ENCODE measurements around the gene KCNMA1.
A peak's percentile ranks its signal among the peaks of the same experiment; 100 is the strongest.

KCNMA1 gene

DNA sequence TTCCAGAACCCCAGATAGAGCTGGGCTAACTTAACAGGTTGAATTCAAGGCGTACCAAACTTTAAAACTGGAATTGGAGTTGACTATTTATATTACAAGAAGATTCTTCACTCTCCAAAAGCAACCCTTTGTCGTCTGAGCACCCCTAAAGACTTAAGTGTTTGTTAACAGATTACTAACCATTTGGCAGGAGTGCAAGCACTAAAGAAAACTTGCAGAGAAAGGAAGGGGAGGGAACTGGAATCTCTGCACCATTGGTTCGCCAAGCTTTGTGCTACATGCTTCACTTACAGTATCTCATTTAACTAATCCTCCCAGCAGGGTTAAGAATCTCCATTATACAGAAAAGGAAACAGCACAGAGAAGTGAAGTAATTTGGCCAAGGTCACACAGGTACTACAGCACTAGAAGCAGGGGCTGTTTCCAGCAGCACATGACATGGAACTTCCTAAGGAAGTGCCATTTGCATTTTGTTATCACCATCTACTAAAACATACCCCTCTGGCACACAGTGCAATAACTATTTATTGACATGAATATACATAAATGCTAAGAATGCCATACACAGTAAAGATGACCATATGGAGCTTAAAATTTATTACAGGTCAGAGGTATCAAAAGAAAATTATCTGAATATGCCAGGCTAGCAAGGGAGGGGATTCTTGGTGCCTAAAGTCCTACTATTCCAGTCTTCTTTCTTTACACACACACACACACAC, 201.2 kb downstream of the KCNMA1 start:
- no peak overlapping the region for H3K9ac ChIP-seq (ENCODE audit: low read length)
- peaks cover 2% of the 10 kb centered on the region for H3K4me1 ChIP-seq (ENCODE audit: control insufficient read depth, insufficient read depth, low read length)
- H3K36me3 ChIP-seq (ENCODE audit: control insufficient read depth, insufficient read depth, low read length) = no peaks in the 10 kb centered on the region
- no peaks in the 10 kb centered on the region for H3K27me3 ChIP-seq (ENCODE audit: control insufficient read depth, insufficient read depth, low read length)
- no peak overlapping the region for H3K27ac ChIP-seq (ENCODE audit: low read depth, low read length)
- no peak overlapping the region for H3K4me3 ChIP-seq (ENCODE audit: low read length)

DNA sequence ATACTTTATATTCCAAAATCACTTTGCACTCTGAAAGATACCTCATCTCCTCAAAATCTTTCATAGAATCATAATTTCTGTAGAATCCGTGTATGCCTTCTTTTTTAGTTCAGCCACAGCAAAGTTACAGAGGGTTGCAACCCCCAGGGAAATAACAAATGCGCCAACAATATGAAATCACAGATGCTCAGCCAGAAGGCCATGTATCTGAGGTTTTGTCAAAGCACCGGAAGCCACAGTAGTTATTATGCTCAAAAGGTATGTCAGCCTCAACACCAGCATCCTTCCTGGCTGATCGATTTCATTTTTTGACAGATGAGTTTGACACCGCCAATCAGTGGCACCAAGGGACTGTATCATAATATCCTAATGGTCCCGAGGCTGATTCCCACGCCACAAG, 204.1 kb downstream of the KCNMA1 start:
- H3K36me3 ChIP-seq (ENCODE audit: control insufficient read depth, insufficient read depth, low read length) = no peaks in the 10 kb centered on the region
- H3K27me3 ChIP-seq (ENCODE audit: control insufficient read depth, insufficient read depth, low read length) = no peaks in the 10 kb centered on the region
- no peak overlapping the region for H3K9ac ChIP-seq (ENCODE audit: low read length)
- peaks cover 10% of the 10 kb centered on the region for H3K4me1 ChIP-seq (ENCODE audit: control insufficient read depth, insufficient read depth, low read length)
- no peak overlapping the region for H3K4me3 ChIP-seq (ENCODE audit: low read length)
- H3K27ac ChIP-seq (ENCODE audit: low read depth, low read length) = no peak overlapping the region

GRCh38 chr10:77431980-77432797, 205.4 kb downstream of the KCNMA1 start:
- H3K4me3 ChIP-seq (ENCODE audit: low read length) = no peak overlapping the region
- H3K4me1 ChIP-seq (ENCODE audit: control insufficient read depth, insufficient read depth, low read length) = peaks cover 15% of the 10 kb centered on the region
- no peak overlapping the region for H3K27ac ChIP-seq (ENCODE audit: low read depth, low read length)
- no peak overlapping the region for H3K9ac ChIP-seq (ENCODE audit: low read length)
- H3K27me3 ChIP-seq (ENCODE audit: control insufficient read depth, insufficient read depth, low read length) = no peaks in the 10 kb centered on the region
- no peaks in the 10 kb centered on the region for H3K36me3 ChIP-seq (ENCODE audit: control insufficient read depth, insufficient read depth, low read length)

DNA sequence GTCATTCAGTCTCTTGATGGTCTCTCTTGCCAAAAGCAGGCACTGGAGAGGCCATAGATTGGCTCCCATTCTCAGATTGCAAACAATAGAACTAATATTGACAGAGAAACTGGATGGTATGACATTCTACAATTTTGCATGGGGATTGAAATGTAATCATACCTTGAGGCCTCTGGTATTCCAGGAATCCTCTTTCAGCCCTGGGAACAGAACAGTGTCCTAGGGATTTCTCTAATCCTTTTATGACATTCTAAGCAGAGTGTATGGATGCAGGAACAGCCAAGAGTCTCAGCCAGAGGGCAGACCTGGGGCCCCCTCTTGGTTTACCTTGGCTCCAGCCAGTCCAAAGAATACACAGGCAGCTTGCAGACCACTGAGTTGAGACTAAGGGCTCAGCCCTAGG, 206.4 kb downstream of the KCNMA1 start:
- Histone ChIP-seq H3K4me1 (ENCODE audit: control insufficient read depth, insufficient read depth, low read length) (peaks cover 15% of the 10 kb centered on the region), H3K27me3 (ENCODE audit: control insufficient read depth, insufficient read depth, low read length) (no peaks in the 10 kb centered on the region), H3K9ac (ENCODE audit: low read length) (no peak overlapping the region), H3K27ac (ENCODE audit: low read depth, low read length) (no peak overlapping the region), H3K4me3 (ENCODE audit: low read length) (no peak overlapping the region), H3K36me3 (ENCODE audit: control insufficient read depth, insufficient read depth, low read length) (no peaks in the 10 kb centered on the region)

GRCh38 chr10:77430530-77430929, 207.1 kb downstream of the KCNMA1 start:
- H3K36me3 ChIP-seq (ENCODE audit: control insufficient read depth, insufficient read depth, low read length) = no peaks in the 10 kb centered on the region
- no peak overlapping the region for H3K27ac ChIP-seq (ENCODE audit: low read depth, low read length)
- no peaks in the 10 kb centered on the region for H3K27me3 ChIP-seq (ENCODE audit: control insufficient read depth, insufficient read depth, low read length)
- no peak overlapping the region for H3K4me3 ChIP-seq (ENCODE audit: low read length)
- peaks cover 15% of the 10 kb centered on the region for H3K4me1 ChIP-seq (ENCODE audit: control insufficient read depth, insufficient read depth, low read length)
- H3K9ac ChIP-seq (ENCODE audit: low read length) = no peak overlapping the region

GRCh38 chr10:77428691-77429395, 208.8 kb downstream of the KCNMA1 start:
- Histone ChIP-seq H3K36me3 (ENCODE audit: control insufficient read depth, insufficient read depth, low read length) (no peaks in the 10 kb centered on the region), H3K27ac (ENCODE audit: low read depth, low read length) (peak overlapping the region; percentile 74), H3K9ac (ENCODE audit: low read length) (no peak overlapping the region), H3K4me3 (ENCODE audit: low read length) (no peak overlapping the region), H3K27me3 (ENCODE audit: control insufficient read depth, insufficient read depth, low read length) (no peaks in the 10 kb centered on the region), H3K4me1 (ENCODE audit: control insufficient read depth, insufficient read depth, low read length) (peaks cover 20% of the 10 kb centered on the region)

DNA sequence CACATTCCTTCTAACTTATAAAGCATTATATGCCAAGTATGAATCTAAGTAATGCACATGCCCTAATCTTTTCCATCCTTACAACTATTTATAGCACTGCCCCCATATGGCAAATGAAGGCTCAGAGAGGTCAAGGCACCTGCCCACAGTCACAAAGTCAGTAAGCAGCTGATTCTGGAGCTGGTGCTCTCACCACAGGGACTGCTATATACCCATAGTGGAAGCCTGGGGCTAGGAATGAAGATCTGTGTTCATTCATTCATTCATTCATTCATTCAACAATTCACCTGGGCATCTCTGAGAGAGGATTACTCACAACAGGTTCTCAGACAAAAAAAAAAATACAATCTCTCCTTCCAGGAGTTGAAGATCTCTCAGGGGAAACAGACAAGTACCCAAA, 213.4 kb downstream of the KCNMA1 start:
- H3K4me1 ChIP-seq (ENCODE audit: control insufficient read depth, insufficient read depth, low read length) = peaks cover 36% of the 10 kb centered on the region
- no peaks in the 10 kb centered on the region for H3K36me3 ChIP-seq (ENCODE audit: control insufficient read depth, insufficient read depth, low read length)
- H3K4me3 ChIP-seq (ENCODE audit: low read length) = no peak overlapping the region
- no peak overlapping the region for H3K9ac ChIP-seq (ENCODE audit: low read length)
- peak overlapping the region; percentile 13 for H3K27ac ChIP-seq (ENCODE audit: low read depth, low read length)
- H3K27me3 ChIP-seq (ENCODE audit: control insufficient read depth, insufficient read depth, low read length) = no peaks in the 10 kb centered on the region

- Histone ChIP-seq H3K4me1 (ENCODE audit: control insufficient read depth, insufficient read depth, low read length) (peaks cover 38% of the 10 kb centered on the region), H3K9ac (ENCODE audit: low read length) (no peak overlapping the region), H3K4me3 (ENCODE audit: low read length) (no peak overlapping the region), H3K27me3 (ENCODE audit: control insufficient read depth, insufficient read depth, low read length) (no peaks in the 10 kb centered on the region), H3K36me3 (ENCODE audit: control insufficient read depth, insufficient read depth, low read length) (no peaks in the 10 kb centered on the region), H3K27ac (ENCODE audit: low read depth, low read length) (peak overlapping the region; percentile 73)
These were observed 214.9 kb downstream of the KCNMA1 start for GRCh38 chr10:77422491-77423338.

DNA sequence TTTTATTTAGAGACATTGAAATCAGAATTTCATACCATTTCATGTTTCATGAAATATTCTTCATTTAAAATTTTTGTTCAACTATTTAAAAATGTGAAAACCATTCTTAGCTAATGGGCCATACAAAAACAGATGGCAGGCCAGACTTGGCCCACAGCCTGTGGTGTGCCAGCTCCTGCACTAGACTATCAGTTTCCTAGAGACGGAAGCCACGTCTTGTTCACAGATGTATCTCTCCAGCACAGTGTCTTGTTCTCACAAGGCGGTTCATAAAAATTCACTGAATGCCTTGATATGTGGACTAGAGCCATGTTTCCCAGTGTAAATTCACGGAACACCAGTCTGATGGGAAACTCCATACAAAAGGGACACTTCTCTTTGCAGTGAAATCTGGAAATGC, 216.0 kb downstream of the KCNMA1 start:
- H3K27ac ChIP-seq (ENCODE audit: low read depth, low read length) = peak overlapping the region; percentile 73
- H3K27me3 ChIP-seq (ENCODE audit: control insufficient read depth, insufficient read depth, low read length) = no peaks in the 10 kb centered on the region
- H3K9ac ChIP-seq (ENCODE audit: low read length) = no peak overlapping the region
- no peaks in the 10 kb centered on the region for H3K36me3 ChIP-seq (ENCODE audit: control insufficient read depth, insufficient read depth, low read length)
- H3K4me3 ChIP-seq (ENCODE audit: low read length) = no peak overlapping the region
- H3K4me1 ChIP-seq (ENCODE audit: control insufficient read depth, insufficient read depth, low read length) = peaks cover 49% of the 10 kb centered on the region

GRCh38 chr10:77420947-77421523, 216.6 kb downstream of the KCNMA1 start:
- Histone ChIP-seq H3K27me3 (ENCODE audit: control insufficient read depth, insufficient read depth, low read length) (no peaks in the 10 kb centered on the region), H3K9ac (ENCODE audit: low read length) (no peak overlapping the region), H3K4me1 (ENCODE audit: control insufficient read depth, insufficient read depth, low read length) (peaks cover 53% of the 10 kb centered on the region), H3K36me3 (ENCODE audit: control insufficient read depth, insufficient read depth, low read length) (no peaks in the 10 kb centered on the region), H3K4me3 (ENCODE audit: low read length) (no peak overlapping the region), H3K27ac (ENCODE audit: low read depth, low read length) (peak overlapping the region; percentile 73)

- Histone ChIP-seq H3K27me3 (ENCODE audit: control insufficient read depth, insufficient read depth, low read length) (no peaks in the 10 kb centered on the region), H3K4me3 (ENCODE audit: low read length) (no peak overlapping the region), H3K36me3 (ENCODE audit: control insufficient read depth, insufficient read depth, low read length) (no peaks in the 10 kb centered on the region), H3K9ac (ENCODE audit: low read length) (no peak overlapping the region), H3K27ac (ENCODE audit: low read depth, low read length) (peak overlapping the region; percentile 73), H3K4me1 (ENCODE audit: control insufficient read depth, insufficient read depth, low read length) (peaks cover 53% of the 10 kb centered on the region)
These were observed 217.6 kb downstream of the KCNMA1 start for GRCh38 chr10:77419979-77420378.

All from rectal smooth muscle tissue (tissue), 1 donor.